Right renal cortex interstitium (tissue), 3 donors: ENCODE results near the gene GNAO1. TPM values are rescaled to one million over a fixed set of nuclear protein-coding genes. Genes with fewer than 3 reads are reported as not detected.

Experiments used
- DNase-seq, 3 donors: peaks; one replicate each; pipeline ENCODE4 v3.0.0-alpha.2; 2013; ENCODE audit warnings: low read depth in 3 of 3, low spot score in 2 of 3
- polyA plus RNA-seq, 3 donors: library from polyadenylated mRNA; unstranded; fragments of 120-200 nt; gene quantifications; one replicate each; pipeline ENCODE4 v1.2.1, GENCODE V29; 2013; ENCODE audit not compliant: insufficient read length in 3 of 3

The GNAO1 gene
- polyA plus RNA-seq, 3 donors = 4.0 to 6.1 (median 5.0) TPM

DNA sequence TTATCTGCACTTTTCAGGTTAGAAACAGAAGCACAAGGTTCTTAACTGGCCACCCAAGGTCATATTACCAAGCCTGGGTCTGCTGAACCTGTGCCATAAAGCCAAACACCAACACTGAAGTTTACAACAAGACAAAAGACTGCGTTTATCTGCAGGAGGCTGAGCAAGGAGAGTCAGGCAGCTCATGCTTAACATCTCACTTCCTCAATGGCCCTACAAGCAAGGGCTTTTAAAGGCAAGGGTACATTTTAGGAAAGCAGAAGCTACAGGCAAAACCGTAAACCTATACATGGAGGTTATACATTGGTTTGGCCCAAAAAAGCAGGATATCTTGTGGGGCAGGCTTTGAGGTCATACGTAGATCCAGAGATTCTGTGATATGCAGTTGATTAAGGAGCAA lies 91.2 kb downstream of the GNAO1 start:
- no peak for DNase-seq

DNA sequence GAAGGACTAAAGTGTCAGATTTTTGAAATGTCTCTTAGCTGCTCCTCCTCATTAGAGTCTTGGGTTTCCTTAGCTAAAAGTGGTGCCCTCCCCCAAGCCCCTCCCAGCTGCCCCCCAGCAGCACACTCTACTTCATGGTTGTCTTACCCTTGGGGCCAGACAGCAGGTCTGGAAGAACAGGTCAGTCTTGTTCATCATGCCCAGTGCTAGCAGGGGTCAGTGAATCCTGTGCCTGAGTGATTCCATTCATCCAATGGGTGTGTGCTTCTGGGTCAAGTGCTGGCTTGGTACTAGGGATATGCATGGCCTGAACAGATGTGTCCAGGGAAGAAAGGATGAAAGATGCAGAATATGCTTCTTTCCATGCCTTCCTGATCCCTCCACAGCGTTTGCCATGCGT lies 93.2 kb downstream of the GNAO1 start:
- no peak for DNase-seq

DNA sequence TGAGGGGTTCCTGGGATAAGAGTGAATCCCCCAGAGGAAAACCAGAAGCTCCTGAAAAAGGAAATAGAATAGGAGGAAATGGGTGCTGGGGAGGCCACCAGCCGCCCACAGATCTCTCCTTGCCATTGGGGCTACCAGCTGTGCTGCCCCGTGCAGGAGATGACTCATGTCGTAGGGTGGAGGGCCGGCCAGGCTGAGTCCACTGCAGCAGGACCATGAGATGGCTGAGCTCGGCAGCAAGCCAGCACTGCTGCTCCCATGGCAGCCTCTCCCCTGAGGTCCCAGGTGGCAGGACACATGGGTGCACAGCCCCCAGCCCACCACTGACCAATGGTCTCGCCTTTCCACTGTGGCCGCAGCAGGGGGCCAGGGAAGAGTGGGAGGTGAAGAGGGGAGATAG lies 95.5 kb downstream of the GNAO1 start:
- no peak for DNase-seq

DNA sequence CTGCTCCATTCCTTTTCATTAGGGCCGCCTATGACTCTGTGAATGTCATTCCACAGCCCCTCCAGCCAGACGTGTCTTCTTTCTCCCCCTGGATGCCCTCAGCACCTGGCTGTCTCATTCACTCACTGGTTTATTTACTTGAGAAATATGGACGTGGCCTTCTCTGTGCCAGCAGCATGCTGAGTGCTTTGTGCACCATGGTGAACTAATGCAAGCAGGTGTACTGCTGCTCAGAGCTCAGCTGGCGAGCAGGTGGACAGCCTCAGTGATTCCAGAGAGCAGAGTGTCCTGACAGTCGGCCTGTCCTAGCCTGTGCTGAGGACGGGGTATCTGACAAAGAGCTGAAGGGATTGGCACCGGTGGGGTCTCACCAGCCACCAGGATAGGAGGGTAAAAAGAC lies 96.7 kb downstream of the GNAO1 start:
- no peak for DNase-seq

DNA sequence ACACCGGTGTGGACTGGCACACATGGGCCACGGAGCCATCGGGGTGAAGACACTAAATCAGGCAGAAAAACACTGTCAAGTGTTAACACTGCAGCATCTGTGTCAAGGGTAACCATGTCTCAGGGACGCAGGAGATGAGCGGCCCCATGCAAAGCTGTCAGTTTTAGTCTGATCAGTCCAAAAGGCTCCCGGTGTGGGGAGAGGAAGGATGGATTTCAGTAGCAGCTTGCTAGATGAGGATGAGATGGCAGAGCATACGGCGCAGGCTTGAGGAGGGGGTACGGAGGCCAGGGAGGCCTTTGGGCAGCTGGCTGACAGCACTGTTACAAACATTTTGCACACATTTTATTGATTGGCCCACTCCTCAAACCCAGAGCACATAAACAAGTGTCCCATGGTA lies 98.1 kb downstream of the GNAO1 start:
- no peak for DNase-seq

DNA sequence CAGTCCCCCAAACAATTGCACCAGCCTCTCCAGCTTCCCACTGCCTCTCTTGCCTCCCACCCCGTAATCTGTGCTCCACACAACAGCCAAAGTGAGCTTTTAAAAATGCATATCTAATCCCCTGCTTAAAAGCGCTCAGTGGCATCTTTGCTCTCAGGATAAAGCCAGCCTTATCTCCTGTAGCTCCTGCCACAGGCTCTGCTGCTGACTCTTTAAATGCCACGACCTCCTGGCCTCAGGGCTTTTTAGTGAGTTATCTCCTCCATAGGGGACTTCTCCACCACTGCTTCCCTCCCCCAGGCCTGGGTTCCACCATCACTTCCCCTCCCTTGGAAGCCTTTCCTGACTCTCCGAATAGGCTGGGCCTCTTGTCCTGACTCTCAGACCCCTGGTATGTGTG lies 98.6 kb downstream of the GNAO1 start:
- DNase-seq = no peak

DNA sequence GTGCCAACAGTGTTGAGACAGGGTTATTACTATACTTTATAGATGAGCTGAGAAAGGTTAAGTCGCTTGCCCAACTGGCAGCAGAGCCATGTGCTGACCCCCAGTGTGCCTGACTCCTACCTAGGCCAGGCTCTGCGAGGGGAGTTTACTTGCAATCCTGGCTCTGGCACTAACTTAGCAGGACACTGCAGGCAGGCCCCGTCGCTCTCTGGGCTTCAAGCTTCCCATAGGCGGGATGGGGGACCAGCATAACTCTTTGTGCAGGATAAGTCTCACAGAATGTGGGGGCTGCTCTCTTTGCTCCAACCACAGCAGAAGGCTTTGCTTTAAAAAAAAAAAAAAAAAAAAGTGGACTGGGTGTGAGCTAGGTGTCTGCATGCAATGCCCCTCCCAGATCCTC lies 102.7 kb downstream of the GNAO1 start:
- no peak for DNase-seq

DNA sequence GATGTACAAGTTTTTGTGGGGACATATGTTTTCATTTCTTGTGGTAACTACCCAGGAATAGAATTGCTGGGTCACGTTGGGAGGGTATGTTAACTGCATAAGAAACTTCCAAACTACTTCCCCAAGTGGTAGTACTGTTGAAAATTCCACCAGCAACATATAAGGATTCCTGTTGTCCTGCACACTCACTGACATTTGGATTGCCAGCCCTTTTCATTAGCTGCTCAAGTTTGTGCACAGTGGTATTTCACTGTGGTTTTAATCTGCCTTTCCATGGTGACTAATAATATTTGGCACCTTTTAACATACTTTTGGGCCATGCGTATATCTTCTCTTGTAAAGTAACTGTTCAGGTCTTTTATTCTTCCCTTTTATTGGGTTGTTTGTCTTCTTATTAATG lies 103.3 kb downstream of the GNAO1 start:
- DNase-seq = no peak

DNA sequence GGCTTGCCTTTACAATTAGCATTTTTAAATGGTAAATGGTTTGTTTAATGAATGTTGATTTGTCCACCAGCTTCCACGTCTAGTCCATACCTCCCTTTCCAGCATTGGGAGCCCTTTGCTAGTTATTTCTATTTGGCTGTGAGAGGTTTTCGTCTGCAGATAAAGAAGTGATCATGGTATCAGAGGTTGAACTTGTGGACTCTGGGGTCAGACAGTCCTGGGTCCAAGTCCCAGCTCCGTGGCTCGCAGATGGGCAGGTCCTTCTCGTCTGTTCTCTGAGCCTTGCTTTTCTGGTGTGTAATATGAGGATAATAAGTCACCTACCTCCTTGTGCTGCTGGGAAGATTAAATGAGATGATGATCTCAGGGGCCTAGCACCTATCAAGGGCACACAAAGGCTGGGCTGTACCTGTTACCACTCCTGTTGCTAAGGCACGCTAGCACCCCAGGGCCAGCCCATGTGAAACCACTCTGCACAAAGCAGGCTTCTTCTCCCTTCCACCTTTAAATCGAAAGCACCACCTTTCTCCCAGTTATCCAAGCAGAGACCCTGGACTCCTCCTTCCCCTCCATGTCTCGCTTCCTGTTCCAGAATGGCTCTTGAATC lies 103.9 kb downstream of the GNAO1 start:
- DNase-seq = no peak

DNA sequence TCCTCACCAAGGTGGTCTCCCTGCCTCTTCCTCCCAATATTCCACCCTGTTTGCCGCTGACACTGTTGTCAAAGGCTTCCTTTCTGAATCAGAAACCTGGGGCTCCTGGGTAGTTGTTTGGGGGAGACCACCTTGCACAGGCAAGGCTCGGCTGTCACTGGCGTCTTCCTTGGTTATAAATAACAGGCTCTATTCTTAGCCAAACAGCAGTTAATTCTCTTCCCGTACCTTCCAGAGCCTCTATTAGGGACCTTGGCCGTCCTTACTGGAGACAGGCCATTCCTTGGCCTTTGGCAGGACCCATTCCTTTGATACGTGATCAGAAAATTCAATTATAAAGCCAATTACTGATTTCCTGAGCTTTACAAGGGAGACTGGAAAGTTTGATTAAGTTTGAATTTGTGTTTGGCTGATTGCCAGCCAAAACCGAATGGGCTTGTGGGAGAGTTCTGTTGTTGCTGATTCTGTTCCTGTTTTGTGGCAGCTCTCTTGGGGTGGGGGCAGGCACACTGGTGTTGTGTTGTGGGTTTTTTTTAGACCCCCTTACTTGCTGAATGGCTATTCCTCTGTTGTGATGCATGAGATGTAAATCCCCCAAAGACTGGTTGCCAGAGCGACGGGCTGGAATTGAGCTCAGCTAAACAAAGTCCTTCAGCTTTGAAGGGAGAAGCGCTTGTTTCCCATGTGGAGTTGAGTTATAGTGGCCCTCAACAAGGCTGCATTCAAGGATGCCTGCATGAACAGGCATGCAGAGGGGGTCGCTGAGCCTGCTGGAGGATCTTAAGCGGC lies 104.6 kb downstream of the GNAO1 start:
- DNase-seq = no peak

DNA sequence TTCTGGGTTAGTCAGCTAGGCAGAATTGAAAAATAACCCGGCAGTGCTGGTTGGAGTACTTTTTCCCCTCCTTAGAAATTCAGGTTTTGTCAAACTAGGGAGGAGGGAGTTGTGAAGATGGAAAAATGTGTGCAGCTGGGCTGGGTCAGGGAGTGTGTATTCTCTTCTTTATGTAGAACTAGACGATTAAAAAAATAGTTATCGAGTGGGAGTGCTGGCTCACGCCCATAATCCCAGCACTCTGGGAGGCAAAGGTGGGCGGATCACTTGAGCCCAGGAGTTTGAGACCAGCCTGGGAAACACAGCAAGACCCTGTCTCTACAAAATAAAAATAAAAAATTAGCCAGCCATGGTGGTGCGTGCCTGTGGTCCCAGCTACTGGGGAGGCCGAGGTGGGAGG lies 106.4 kb downstream of the GNAO1 start:
- no peak for DNase-seq

DNA sequence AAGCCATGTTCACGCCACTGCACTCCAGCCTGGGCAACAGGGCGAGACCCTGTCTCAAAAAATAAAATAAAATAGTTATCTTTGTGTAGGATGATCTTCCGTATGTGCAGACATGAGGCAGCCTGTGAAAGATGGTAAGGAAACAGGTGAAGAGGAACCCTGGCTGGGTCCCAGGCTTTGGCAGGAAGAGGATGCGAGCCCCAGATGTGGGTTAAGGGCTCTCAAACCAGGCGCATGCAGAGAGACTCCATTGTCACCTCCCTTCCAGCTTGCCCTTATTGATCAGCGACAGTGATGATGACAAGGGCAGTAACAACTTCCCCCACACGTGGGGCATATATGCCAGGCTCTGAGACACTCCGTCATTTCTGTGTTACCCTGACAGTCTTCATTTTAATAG lies 106.8 kb downstream of the GNAO1 start:
- no peak for DNase-seq

DNA sequence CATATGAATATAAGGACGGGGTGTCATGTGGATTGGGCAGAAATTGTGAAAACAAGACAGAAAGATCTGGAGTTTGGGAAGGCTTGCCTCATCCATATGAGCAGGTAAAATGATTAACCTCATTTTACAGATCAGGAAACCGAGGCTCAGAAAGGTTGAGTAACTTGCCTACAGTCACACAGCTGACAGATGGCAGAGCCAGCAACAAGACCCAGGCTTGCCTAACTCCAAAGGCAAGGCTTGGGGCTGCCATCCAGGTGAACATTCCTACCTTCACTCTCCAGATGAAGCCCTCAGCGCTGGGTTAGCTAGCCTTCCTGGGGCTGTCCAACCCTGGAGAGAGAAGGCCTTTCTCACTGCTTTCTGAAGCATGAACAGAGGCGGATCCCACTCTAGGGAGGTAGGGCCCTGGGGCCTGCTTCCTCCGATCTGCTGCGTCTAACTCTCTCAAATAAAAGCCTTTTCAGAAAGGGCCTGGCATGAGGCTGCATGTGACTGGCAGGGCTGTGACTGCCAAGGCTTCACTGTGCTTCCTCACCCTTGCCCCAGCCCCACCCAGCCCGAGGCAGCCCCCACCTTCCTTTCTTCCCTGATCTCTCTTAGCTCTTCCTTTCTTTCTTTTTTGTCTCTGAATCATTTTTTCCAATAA lies 107.8 kb downstream of the GNAO1 start:
- DNase-seq = no peak

DNA sequence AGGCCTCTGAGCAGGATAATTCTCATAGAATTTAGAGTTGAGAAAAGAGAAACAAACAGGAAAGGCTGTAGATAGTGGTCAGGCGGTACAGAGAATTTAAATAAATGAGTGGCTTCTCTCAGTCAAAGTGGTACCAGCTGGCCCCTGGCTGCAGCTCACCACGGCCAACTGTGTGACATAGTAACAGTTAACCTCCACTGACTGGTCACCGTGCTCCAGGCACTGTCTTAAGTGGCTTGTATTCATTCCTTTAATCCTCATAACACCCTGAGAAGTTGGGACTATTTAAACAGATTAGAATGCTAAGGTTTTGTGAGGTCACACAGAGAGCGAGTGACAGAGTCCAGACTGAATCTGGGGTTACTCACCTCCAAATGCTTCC lies 108.9 kb downstream of the GNAO1 start:
- no peak for DNase-seq

DNA sequence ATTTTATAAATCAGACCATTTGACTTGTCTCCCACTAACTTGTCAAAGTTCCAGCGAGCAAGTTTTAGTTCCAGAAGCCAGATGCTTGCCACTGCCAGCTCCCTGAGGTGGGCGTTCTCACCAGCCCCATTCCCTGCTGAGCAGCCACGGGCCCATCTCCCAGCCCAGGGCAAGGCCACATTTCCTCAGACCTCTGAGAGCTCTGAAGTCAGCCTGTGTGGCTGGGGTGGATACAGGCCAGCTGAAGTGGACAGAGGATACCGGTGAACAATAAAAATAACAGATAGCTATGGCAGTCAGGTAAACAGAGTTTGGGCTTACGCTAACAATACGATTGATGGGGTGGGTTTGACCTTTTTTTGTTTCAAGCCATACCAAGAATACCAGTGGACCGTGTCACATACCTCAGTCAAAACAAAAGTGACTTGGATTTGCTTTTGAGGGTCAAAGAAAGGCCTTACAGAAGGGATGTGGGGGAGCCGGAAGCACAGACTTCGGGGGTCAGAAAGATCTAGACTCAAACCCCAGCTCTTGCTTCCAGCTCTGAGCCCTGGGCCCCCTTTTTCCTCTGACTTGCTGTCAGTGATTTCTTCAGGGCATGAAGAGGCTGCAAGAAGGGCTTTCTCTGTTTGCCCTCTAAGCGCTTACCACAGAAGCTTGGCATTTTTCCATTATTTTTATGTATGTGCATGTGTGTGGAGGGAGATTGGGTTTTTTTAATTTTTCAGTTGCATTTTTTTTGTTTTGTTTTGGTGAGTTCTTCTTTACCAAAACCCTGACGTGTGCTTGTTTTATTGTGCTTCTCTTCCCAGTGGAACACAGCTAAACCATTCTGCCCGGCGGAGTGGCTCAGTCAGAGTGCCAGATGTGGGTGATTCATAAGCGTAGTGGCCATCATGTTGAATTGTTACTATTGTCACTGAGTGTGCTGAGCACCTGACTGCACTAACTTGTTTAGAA lies 109.9 kb downstream of the GNAO1 start:
- no peak for DNase-seq

DNA sequence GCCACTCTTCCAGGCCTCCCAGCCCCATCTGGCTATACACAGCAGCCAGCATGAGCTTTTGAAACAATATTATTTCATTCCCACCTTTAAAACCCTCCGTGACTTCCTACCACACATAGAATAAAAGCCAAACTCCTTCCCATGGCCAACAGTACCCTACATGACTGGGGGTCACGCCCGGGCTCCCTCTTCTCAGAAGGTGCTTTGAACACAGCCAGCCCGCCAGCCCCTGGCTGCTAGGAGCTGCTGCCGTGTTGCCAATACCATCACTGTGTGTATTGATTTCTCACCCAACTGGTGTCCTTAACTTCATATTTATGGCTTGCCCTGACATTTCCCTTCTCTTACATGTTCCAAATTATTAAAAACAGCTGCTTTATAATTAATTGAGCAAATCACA lies 111.2 kb downstream of the GNAO1 start:
- DNase-seq = no peak

DNA sequence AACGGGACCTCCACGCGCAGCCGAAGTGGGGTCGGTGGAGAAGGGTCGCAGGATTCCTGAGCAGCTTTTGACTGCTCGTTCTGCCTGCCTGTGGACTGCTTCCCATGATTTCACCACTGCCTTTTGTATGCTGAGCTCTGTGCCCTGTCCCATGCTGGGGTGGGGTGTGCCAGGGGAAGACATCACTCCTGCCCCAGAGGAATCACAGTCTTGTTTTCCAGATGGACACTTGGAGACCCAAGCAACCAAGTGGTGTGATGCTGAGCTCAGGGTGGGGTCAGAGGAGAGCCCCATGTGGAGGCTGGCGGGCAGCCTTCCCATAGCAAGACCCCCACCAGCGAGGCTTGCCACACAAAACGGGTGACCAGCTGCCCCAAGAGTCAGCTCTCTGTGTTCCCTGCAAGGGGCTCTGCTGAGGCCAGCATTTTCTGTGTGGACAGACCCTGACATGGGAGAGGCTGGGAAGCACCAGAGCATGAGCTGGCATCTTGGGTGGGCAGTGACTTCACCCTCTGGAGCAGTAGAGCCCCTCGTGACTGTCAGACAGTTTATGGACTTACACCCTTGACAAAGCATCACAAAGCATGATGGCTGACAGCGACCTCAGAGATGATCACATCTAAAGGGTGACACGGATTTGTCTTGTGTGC lies 111.9 kb downstream of the GNAO1 start:
- DNase-seq = no peak

DNA sequence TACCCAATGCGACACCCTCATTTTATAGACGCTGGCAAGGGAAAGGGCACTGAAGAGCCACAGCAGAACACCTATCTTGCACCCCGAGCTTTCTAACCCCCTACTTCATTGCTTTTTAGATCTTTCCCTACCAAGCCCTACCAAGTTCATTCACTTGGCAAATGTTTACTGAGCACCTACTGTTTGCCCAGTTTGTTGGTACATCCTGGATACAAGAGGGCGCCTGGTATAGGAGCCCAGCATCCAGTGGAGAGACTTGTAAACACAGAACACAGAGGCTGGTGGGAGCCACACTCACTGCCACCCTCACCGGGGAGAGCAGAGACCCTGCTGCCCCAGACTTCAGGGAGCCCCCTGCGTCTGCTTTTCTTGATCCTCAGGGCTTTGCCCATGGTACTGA lies 112.6 kb downstream of the GNAO1 start:
- DNase-seq = no peak

DNA sequence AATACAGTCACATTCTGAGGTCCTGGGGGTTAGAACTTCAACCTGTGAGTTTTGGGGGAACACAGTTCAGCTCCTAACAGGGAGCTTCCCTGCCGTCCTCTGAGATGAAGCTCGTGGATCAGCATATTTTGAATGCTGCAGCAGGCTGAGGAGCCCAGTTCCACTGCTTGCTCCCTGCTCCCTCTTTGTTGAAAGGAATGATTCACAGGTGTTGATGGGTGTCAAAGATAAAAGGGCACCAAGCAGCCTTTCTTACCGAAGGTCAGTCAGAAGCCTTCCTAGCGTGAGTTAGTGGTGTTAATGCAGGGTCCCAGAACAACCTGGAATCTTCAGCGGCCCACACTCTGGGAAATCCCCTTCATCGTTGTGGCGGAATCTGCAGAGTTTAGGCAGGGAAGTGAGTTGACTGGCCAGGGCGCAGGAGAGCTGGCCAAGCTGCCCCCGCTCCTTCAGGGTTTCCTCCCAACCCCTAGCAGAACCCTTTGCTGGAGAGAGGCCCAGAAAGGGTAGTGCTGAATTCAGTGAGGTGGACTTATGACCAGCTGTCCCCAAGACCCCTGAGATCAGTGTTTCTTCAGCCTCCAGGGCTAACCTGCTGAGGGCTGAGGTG lies 114.8 kb downstream of the GNAO1 start:
- no peak for DNase-seq
